NB4 (cell line): Measurements from ENCODE around the gene FGF11.

ENCODE experiments used
- DNase-seq: peaks from one replicate; pipeline ENCODE4 v3.0.0; 2010; ENCODE audit warnings: low read depth
- H3K4me3 ChIP-seq: one replicate; pipeline ENCODE4 v1.5.1; 2011; ENCODE audit warnings: mild to moderate bottlenecking, low read depth, low read length, moderate library complexity
- MAX ChIP-seq: IDR thresholded peaks from 2 replicates; pipeline ENCODE4 v1.6.1; 2011; ENCODE audit warnings: low read depth, low read length
- MYC ChIP-seq: IDR thresholded peaks from 2 replicates; pipeline ENCODE4 v1.6.1; 2011; ENCODE audit warnings: low read depth, low read length
- POLR2A ChIP-seq: IDR thresholded peaks from 2 replicates; pipeline ENCODE4 v1.6.1; 2011; ENCODE audit warnings: mild to moderate bottlenecking; ENCODE audit not compliant: insufficient read length; ENCODE audit errors: extremely low read depth
- TF ChIP-seq, protein P1 (sequence below): IDR thresholded peaks from one replicate; pipeline ENCODE4 v1.5.1; 2012; ENCODE audit warnings: low read depth, low read length

The FGF11 gene

DNA sequence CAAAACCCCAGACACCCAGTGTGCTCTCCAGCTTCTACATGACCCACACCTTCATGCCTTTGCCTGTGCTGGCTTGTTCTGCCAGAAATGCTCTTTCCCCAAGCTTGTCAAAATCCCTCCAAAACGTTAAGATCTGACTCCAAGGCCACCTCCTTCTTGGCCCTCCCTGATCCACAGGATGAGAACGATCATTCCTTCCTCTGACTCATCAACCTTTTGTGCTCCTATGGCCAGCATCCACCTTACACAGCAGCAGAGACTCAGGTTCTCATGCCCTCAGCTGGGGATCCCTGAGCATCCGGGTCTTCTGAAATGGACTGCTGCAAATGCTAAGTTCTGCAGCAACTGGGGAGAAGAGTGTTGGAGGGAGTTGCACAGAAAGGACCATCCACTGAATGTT, 37.2 kb downstream of the FGF11 start:
- DNase-seq, result no peak
- no peak overlapping the region for H3K4me3 ChIP-seq
- TF ChIP-seq POLR2A, result no peak
- TF ChIP-seq MAX, result no peak
- no peak for TF ChIP-seq MYC
- TF ChIP-seq, protein P1, sequence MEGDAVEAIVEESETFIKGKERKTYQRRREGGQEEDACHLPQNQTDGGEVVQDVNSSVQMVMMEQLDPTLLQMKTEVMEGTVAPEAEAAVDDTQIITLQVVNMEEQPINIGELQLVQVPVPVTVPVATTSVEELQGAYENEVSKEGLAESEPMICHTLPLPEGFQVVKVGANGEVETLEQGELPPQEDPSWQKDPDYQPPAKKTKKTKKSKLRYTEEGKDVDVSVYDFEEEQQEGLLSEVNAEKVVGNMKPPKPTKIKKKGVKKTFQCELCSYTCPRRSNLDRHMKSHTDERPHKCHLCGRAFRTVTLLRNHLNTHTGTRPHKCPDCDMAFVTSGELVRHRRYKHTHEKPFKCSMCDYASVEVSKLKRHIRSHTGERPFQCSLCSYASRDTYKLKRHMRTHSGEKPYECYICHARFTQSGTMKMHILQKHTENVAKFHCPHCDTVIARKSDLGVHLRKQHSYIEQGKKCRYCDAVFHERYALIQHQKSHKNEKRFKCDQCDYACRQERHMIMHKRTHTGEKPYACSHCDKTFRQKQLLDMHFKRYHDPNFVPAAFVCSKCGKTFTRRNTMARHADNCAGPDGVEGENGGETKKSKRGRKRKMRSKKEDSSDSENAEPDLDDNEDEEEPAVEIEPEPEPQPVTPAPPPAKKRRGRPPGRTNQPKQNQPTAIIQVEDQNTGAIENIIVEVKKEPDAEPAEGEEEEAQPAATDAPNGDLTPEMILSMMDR, result no peak

GRCh38 chr17:7476951-7477350, 37.6 kb downstream of the FGF11 start:
- no peak overlapping the region for H3K4me3 ChIP-seq
- TF ChIP-seq MYC (no peak), MAX (no peak), POLR2A (no peak)
- TF ChIP-seq, protein P1, result no peak
- no peak for DNase-seq

DNA sequence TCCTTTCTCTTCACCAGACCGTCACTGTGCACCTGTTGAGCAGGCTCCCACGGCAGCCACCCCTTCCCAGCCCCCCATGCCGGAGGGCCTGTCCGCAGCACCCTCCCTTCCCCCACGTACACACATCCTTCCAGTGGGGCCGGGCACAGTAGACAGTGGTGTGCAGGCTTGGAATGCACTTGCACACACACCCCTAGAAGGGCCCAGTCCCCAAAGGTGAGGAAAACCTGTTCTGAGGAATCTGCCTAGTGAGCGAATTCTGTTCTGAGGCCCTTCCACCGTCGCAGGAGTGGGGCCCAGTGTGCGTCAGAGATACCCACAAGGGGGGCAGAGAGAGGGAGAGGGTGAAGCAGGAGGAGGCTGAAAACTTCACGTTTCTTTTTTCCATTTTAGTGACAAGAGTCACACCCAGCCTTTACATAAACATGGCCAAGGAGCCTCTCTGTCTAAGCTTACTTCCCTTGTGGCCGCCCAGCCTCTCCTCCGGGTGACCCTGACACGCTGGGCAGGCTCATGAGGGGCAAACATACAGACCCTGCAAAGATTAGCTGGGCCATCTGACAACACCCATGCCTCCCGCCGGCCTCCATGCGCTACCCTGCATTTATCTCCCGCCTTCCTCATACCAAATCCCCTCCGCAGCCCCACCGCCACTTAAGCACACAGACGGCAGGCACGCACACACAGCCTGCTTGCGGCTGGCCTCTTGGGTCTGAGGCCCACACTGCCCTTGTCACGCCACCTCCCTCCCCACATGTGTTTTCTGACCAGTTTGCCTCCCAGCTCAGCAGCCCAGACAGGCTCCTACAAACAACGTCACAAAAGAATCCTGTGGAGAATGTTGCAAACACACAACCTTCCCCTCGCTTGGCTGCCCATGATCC, 38.3 kb downstream of the FGF11 start:
- H3K4me3 ChIP-seq, result no peak overlapping the region
- no peak for DNase-seq
- TF ChIP-seq MAX, result no peak
- TF ChIP-seq POLR2A, result no peak
- TF ChIP-seq, protein P1, result no peak
- no peak for TF ChIP-seq MYC

GRCh38 chr17:7478276-7479212, 39.2 kb downstream of the FGF11 start:
- TF ChIP-seq MAX (no peak), MYC (no peak), POLR2A (no peak)
- TF ChIP-seq, protein P1, result no peak
- peak overlapping the region; percentile 32 for H3K4me3 ChIP-seq
- peak; percentile 21 for DNase-seq

DNA sequence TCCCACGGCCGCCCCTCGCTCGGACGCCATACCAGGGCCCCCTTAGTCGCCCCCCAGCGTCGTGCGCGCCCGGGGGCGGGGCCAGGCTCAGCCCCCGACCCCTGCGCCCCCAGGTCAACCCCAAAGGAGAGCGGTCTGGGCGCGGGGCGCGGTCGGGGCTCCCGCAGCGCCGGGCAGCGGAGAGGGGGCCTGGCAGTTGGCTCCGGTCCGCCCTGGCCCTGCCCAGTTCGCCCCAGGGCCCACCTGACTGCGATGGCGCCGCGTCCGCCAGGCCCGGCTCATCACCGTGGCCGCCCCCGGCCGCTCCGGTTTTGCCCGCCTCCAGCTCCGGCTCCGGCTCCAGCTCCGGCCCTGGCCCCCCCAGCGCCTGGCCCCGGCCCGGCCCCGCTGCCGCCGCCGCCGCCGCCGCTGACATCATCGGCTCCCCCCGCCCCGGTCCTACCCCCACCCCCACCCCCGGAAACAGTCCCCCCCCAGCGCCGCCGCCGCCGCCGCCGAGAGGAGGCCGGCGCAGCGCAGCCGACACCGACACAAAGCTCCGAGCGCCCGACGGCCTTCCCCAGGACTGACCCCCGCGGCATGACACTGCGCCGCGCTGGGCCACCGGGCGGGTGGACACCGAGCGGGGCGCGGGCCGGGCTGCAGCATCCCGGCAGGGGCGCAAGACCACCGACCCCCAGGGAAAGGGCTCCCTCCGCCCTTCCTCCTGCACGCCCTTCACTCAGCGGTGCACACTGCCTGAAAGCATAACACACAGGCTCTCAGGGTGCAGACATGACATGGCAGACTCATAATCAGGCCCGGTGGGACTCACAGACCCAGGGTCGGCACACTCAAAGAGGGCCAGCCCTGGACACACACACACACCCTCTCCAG, 40.1 kb downstream of the FGF11 start, which contains the start of gene ZBTB4:
Gene ZBTB4, minus strand, starts transcription at position 419 of the 876 bp plus-strand sequence. CDS start 12,830 bp downstream, outside the sequence.
- peak; percentile 45 for DNase-seq
- TF ChIP-seq MYC (no peak), MAX (no peak), POLR2A (peak; percentile 36)
- TF ChIP-seq, protein P1, result no peak
- peak within 1 kb of the TSS; percentile 38 for H3K4me3 ChIP-seq
